Measurements from ENCODE around the gene ZFAND3.

Gene ZFAND3

DNA sequence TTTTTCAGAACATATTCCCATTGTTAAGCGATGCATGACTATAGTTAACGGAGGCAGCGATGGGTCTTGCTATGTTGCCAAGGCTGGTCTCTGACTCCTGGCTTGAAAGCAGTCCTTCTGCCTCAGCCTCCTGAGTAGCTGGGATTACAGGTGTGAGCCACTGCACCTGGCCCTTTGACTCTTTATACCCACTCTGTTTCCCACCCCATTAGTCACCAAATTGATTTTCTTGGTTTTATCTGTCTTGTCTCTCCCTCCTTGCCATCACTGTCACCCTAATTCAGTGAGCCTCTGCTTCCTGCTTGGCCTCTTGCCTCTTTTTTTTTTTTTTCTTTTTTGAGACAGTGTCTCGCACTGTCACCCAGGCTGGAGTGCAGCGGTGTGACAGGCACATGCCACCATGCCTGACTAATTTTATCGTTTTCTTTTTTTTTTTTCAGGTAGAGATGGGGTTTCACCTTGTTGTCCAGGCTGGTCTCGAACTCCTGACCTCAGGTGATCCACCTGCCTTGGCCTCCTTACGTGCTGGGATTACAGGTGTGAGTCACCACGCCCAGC, 31.3 kb downstream of the ZFAND3 start:
- TF ChIP-seq, protein P1, sequence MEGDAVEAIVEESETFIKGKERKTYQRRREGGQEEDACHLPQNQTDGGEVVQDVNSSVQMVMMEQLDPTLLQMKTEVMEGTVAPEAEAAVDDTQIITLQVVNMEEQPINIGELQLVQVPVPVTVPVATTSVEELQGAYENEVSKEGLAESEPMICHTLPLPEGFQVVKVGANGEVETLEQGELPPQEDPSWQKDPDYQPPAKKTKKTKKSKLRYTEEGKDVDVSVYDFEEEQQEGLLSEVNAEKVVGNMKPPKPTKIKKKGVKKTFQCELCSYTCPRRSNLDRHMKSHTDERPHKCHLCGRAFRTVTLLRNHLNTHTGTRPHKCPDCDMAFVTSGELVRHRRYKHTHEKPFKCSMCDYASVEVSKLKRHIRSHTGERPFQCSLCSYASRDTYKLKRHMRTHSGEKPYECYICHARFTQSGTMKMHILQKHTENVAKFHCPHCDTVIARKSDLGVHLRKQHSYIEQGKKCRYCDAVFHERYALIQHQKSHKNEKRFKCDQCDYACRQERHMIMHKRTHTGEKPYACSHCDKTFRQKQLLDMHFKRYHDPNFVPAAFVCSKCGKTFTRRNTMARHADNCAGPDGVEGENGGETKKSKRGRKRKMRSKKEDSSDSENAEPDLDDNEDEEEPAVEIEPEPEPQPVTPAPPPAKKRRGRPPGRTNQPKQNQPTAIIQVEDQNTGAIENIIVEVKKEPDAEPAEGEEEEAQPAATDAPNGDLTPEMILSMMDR (IDR thresholded peaks at IDR 0.05) = no peak

DNA sequence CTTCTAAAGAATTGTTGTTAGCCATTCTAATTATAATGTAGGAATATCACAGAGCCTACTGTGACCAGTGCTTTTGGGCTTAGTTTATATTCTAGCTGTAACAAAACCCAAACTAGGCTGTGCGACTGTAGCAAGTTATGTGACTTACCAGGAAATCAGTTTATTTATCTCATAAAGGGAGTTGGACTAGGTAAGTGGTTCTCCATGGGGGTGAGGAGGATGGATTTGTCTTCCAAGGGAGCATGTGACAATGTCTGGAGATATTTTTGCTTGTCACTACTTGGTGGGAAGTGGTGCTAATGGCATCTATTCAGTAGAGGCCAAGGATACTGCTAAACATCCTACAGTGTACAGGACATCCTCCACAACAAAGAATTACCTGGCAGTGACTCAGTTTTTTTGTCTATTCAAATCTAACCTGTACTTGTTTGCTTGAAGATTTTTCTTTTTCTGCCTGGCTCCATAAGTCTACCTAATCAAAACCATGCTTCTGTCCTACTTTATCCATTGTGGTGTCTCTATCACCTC, 32.5 kb downstream of the ZFAND3 start:
- TF ChIP-seq, protein P1 (IDR thresholded peaks at IDR 0.05) = no peak

DNA sequence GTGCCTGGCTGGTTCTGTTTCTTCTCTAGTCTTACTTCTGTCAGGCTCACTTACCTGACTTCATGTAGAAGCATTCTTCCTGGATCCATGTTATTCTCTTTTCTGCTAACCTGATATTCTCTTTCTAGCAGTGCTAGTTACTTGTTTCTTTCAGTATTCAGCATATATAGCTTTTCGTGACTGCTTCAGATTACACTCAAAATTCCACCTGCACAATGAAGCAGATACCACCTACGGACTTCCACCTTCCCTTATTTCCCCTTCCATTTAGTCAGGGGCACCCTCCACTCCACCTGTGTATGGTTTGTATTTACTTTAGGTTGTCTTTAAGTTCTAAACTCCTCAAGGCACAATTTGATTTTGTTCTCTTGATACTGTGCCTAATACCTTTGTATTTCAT, 36.8 kb downstream of the ZFAND3 start:
- TF ChIP-seq, protein P1 (IDR thresholded peaks at IDR 0.05) = no peak

DNA sequence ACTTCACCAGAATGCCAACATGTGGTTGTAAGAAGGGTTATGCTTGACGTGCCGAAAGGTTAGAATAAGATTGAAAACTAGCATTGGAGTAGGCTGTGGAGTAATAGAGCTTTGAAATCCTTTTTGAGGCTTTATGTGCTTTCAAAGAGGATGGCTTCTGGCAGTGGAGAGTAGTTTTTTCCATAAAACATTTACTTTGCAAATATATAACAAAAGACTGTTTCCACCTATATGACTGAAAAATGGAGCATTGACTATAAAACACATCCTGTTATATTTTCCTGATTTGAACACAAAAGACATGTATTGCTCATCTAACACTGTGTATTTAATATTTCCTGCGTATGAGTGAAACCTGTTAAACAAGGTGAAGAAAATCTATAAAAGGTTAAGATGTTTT, 38.8 kb downstream of the ZFAND3 start:
- TF ChIP-seq, protein P1 (IDR thresholded peaks at IDR 0.05) = no peak

DNA sequence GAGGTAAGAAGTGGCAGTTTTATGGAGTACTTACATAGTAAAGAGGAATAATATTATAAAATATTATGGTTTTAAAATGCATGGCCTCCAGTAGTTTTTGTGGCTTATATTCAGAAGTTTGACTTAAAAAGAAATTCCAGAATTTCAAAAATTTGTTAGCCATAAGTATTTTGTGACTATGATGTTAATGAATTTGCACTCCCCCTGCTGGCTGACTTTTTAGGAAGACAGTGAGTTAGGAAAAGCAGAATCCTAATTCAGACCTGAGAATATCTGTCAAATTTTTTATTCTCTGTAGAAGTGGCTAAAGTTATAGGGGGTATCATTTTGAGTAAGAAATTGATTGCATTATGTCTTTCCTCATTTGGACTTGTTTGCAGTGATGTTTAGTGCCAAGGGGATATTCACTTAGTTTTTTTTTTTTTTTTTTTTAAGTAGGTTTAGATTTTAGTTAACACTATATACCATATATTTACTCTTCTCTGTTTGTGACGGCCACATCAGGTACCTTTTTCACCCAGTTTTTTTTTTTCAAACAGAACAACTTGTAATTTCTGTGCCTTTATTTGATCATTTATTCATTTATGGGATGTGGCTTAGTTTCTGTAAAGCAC, 40.8 kb downstream of the ZFAND3 start:
- TF ChIP-seq, protein P1 (IDR thresholded peaks at IDR 0.05) = peak; percentile 56

DNA sequence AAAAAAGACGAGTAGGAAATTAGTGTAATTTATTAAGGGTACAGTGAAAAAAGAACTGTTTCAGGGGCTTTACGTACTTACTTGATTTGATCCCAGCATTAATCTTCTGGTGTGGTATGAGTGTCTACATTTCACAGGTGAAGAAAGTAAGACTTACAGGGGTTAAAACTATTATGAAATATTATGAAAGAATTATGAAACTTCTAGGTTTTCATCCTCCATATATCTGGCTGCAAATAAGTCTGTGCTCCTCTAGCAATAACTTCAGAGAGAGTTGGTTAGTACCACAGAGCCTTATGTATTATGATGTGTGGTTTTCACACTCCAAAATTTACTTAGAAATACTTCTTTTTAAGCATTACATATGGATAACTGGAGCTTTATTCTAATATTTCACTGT, 41.9 kb downstream of the ZFAND3 start:
- TF ChIP-seq, protein P1 (IDR thresholded peaks at IDR 0.05) = no peak

DNA sequence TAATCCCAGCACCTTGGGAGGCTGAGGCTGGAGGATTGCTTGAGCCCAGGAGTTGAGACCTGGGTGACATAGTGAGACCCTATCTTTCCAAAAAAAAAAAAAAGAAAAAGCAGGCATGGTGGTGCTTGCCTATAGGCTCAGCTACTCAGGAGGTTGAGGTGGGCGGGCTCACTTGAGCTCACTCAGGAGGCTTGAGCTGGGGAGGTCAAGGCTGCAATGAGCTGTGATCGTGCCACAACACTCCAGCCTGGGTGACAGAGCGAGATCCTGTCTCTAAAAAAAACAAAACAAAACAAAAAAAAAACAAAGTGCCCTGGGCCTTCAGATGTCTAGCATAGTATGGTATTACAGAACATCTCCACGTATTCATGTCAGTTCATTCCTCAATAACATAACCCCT, 42.9 kb downstream of the ZFAND3 start:
- TF ChIP-seq, protein P1 (IDR thresholded peaks at IDR 0.05) = no peak

All from LNCAP (cell line).